SK-N-SH treated with all-trans-retinoic acid at 6 μM for 48 hours (cell line): ENCODE measurements around the gene CPNE4.

Source experiments
- ATAC-seq: fragments of 200-7000 bp; cut with Tn5 transposase; 3 replicates; pipeline ENCODE4 v1.9.1; 2020; ENCODE audit warnings: mild to moderate bottlenecking, moderate library complexity
- ARNTL ChIP-seq: fragments of 450-650 bp; formaldehyde crosslinking; IDR thresholded peaks from 2 replicates; pipeline ENCODE4 v1.5.0; 2020; ENCODE audit warnings: low read depth, mild to moderate bottlenecking, moderate library complexity, borderline replicate concordance
- BACH2 ChIP-seq: fragments of 250-450 bp; sonication (Bioruptor Pico); IDR thresholded peaks from 2 replicates; pipeline ENCODE4 v1.9.0; 2021; ENCODE audit warnings: mild to moderate bottlenecking, borderline replicate concordance
- CREB5 ChIP-seq: fragments of 250-450 bp; sonication (Bioruptor Pico); IDR thresholded peaks from 2 replicates; pipeline ENCODE4 v1.5.1; 2020; ENCODE audit warnings: low read depth, mild to moderate bottlenecking, moderate library complexity
- CSDC2 ChIP-seq: fragments of 250-450 bp; sonication (Bioruptor Pico); IDR thresholded peaks from 2 replicates; pipeline ENCODE4 v1.5.0; 2020; ENCODE audit warnings: mild to moderate bottlenecking, moderate library complexity
- CSRNP3 ChIP-seq: fragments of 250-450 bp; sonication (Bioruptor Pico); IDR thresholded peaks from 2 replicates; pipeline ENCODE4 v1.5.1; 2021; ENCODE audit warnings: mild to moderate bottlenecking, moderate library complexity
- ESRRG ChIP-seq: fragments of 250-450 bp; sonication (Bioruptor Pico); IDR thresholded peaks from 2 replicates; pipeline ENCODE4 v1.6.1; 2021; ENCODE audit warnings: mild to moderate bottlenecking
- ISL1 ChIP-seq: fragments of 250-450 bp; sonication (Bioruptor Pico); IDR thresholded peaks from 2 replicates; pipeline ENCODE4 v2.1.2; 2022; ENCODE audit warnings: mild to moderate bottlenecking, moderate library complexity
- OSR1 ChIP-seq: fragments of 250-450 bp; sonication (Bioruptor Pico); IDR thresholded peaks from 2 replicates; pipeline ENCODE4 v1.8.0; 2022; ENCODE audit warnings: moderate library complexity, mild to moderate bottlenecking, inconsistent platforms
- PATZ1 ChIP-seq: fragments of 250-450 bp; sonication (Bioruptor Pico); IDR thresholded peaks from 2 replicates; pipeline ENCODE4 v1.8.0; 2020; ENCODE audit warnings: mild to moderate bottlenecking, moderate library complexity, borderline replicate concordance
- POU6F1 ChIP-seq: fragments of 250-450 bp; sonication (Bioruptor Pico); IDR thresholded peaks from 2 replicates; pipeline ENCODE4 v1.8.0; 2021; ENCODE audit warnings: low read depth, mild to moderate bottlenecking, moderate library complexity, borderline replicate concordance
- PPARA ChIP-seq: fragments of 250-450 bp; sonication (Bioruptor Pico); IDR thresholded peaks from 2 replicates; pipeline ENCODE4 v1.5.0; 2020; ENCODE audit warnings: mild to moderate bottlenecking, borderline replicate concordance
- RARB ChIP-seq: fragments of 250-450 bp; sonication (Bioruptor Pico); IDR thresholded peaks from 2 replicates; pipeline ENCODE4 v1.8.0; 2021; ENCODE audit warnings: mild to moderate bottlenecking, moderate library complexity
- SNAI2 ChIP-seq: fragments of 250-450 bp; sonication (Bioruptor Pico); IDR thresholded peaks from 2 replicates; pipeline ENCODE4 v1.5.0; 2020; ENCODE audit warnings: mild to moderate bottlenecking, moderate library complexity
- TCF4 ChIP-seq: fragments of 250-450 bp; sonication (Bioruptor Pico); IDR thresholded peaks from 2 replicates; pipeline ENCODE4 v1.8.0; 2021; ENCODE audit warnings: mild to moderate bottlenecking, moderate library complexity, borderline replicate concordance
- TOX ChIP-seq: fragments of 250-450 bp; sonication (Bioruptor Pico); IDR thresholded peaks from 2 replicates; pipeline ENCODE4 v1.8.0; 2021; ENCODE audit warnings: mild to moderate bottlenecking, moderate library complexity, borderline replicate concordance
- TSHZ2 ChIP-seq: fragments of 250-450 bp; sonication (Bioruptor Pico); IDR thresholded peaks from 2 replicates; pipeline ENCODE4 v1.5.0; 2020; ENCODE audit warnings: mild to moderate bottlenecking, moderate library complexity
- ZC3H10 ChIP-seq: fragments of 250-450 bp; sonication (Bioruptor Pico); IDR thresholded peaks from 2 replicates; pipeline ENCODE4 v1.5.1; 2021; ENCODE audit warnings: mild to moderate bottlenecking, moderate library complexity
- ZFP3 ChIP-seq: fragments of 250-450 bp; sonication (Bioruptor Pico); IDR thresholded peaks from 2 replicates; pipeline ENCODE4 v1.5.0; 2020; ENCODE audit warnings: mild to moderate bottlenecking, moderate library complexity
- ZFP30 ChIP-seq: fragments of 450-650 bp; formaldehyde crosslinking; IDR thresholded peaks from 2 replicates; pipeline ENCODE4 v1.5.0; 2022; ENCODE audit warnings: mild to moderate bottlenecking, moderate library complexity
- ZNF70 ChIP-seq: fragments of 450-650 bp; formaldehyde crosslinking; IDR thresholded peaks from 2 replicates; pipeline ENCODE4 v1.5.0; 2020; ENCODE audit warnings: mild to moderate bottlenecking, moderate library complexity
- ZNF8 ChIP-seq: fragments of 450-650 bp; formaldehyde crosslinking; IDR thresholded peaks from 2 replicates; pipeline ENCODE4 v1.5.0; 2020; ENCODE audit warnings: mild to moderate bottlenecking, moderate library complexity

Gene CPNE4

GRCh38 chr3:131928593-131928992 is 106.2 kb downstream of the CPNE4 start:
- no peak for ATAC-seq
- TF ChIP-seq POU6F1 (CRISPR knock-in tag) (no peak), TCF4 (CRISPR knock-in tag) (no peak), CSRNP3 (CRISPR knock-in tag) (no peak), SNAI2 (no peak), ZC3H10 (CRISPR knock-in tag) (no peak), TSHZ2 (CRISPR knock-in tag) (no peak), ISL1 (CRISPR knock-in tag) (no peak), CREB5 (CRISPR knock-in tag) (no peak), TOX (CRISPR knock-in tag) (no peak), ZFP3 (CRISPR knock-in tag) (no peak), OSR1 (CRISPR knock-in tag) (no peak), PPARA (CRISPR knock-in tag) (no peak), RARB (CRISPR knock-in tag) (no peak), CSDC2 (CRISPR knock-in tag) (no peak), PATZ1 (CRISPR knock-in tag) (no peak), BACH2 (CRISPR knock-in tag) (no peak), ZFP30 (CRISPR knock-in tag) (no peak), ZNF8 (CRISPR knock-in tag) (no peak), ZNF70 (CRISPR knock-in tag) (no peak), ESRRG (no peak)
- TF ChIP-seq, all 23 proteins: peak for 0

- TF ChIP-seq OSR1 (CRISPR knock-in tag) (no peak), BACH2 (CRISPR knock-in tag) (no peak), POU6F1 (CRISPR knock-in tag) (no peak)
- ATAC-seq, result no peak
Measured at GRCh38 chr3:131925571-131925970, 109.2 kb downstream of the CPNE4 start.

- no peak for ATAC-seq
- TF ChIP-seq CSRNP3 (CRISPR knock-in tag) (no peak), ARNTL (no peak), BACH2 (CRISPR knock-in tag) (no peak), TCF4 (CRISPR knock-in tag) (no peak), PATZ1 (CRISPR knock-in tag) (no peak), CSDC2 (CRISPR knock-in tag) (no peak)
Measured at GRCh38 chr3:131922356-131922755, 112.5 kb downstream of the CPNE4 start.
